ENCODE results near the gene CBL.

- TF ChIP-seq CTCF (conservative IDR thresholded peaks at IDR 0.05; ENCODE audit: low read length), result peak; percentile 80
- TF ChIP-seq EZH2phosphoT487 (IDR thresholded peaks at IDR 0.05; ENCODE audit: borderline replicate concordance, low read depth, low read length), result no peak
These were observed 133.6 kb downstream of the CBL start for GRCh38 chr11:119339589-119340334.
